ENCODE results near the gene SERPINH1.

The SERPINH1 gene

GRCh38 chr11:75563501-75563977, 1.5 kb downstream of the SERPINH1 start:
- TF ChIP-seq REST (IDR thresholded peaks at IDR 0.05; ENCODE audit: insufficient replicate concordance, low read depth): no peak
- TF ChIP-seq SPI1 (IDR thresholded peaks at IDR 0.05; ENCODE audit: borderline replicate concordance, low read depth): no peak
- no peak for TF ChIP-seq POLR2AphosphoS5 (IDR thresholded peaks at IDR 0.05; ENCODE audit: low read depth)
- TF ChIP-seq GABPA (IDR thresholded peaks at IDR 0.05; ENCODE audit: low read depth): no peak
- no peak for TF ChIP-seq CTCF (IDR thresholded peaks at IDR 0.05; ENCODE audit: insufficient read depth, low read length)
- peaks cover 29% of the 10 kb centered on the region for H3K27me3 ChIP-seq (ENCODE audit: insufficient read depth, poor library complexity, severe bottlenecking)
- DNase-seq (ENCODE audit: low read depth in 1 of 2, low spot score in 1 of 2): no peak
- no peak overlapping the region for H3K4me3 ChIP-seq (replicated peaks; ENCODE audit: insufficient read depth, low read length)
- no peak overlapping the region for H3K27ac ChIP-seq (replicated peaks)

GRCh38 chr11:75563978-75564552, 2.0 kb downstream of the SERPINH1 start:
- H3K27ac ChIP-seq (replicated peaks): no peak overlapping the region
- peaks cover 29% of the 10 kb centered on the region for H3K27me3 ChIP-seq (ENCODE audit: insufficient read depth, poor library complexity, severe bottlenecking)
- DNase-seq (ENCODE audit: low read depth in 1 of 2, low spot score in 1 of 2): no peak
- no peak overlapping the region for H3K4me3 ChIP-seq (replicated peaks; ENCODE audit: insufficient read depth, low read length)
- TF ChIP-seq POLR2AphosphoS5 (IDR thresholded peaks at IDR 0.05; ENCODE audit: low read depth) (no peak), SPI1 (IDR thresholded peaks at IDR 0.05; ENCODE audit: borderline replicate concordance, low read depth) (no peak), GABPA (IDR thresholded peaks at IDR 0.05; ENCODE audit: low read depth) (no peak), REST (IDR thresholded peaks at IDR 0.05; ENCODE audit: insufficient replicate concordance, low read depth) (no peak), CTCF (IDR thresholded peaks at IDR 0.05; ENCODE audit: insufficient read depth, low read length) (no peak)

- peaks cover 29% of the 10 kb centered on the region for H3K27me3 ChIP-seq (ENCODE audit: insufficient read depth, poor library complexity, severe bottlenecking)
- H3K27ac ChIP-seq (replicated peaks): no peak overlapping the region
- no peak overlapping the region for H3K4me3 ChIP-seq (replicated peaks; ENCODE audit: insufficient read depth, low read length)
- TF ChIP-seq CTCF (IDR thresholded peaks at IDR 0.05; ENCODE audit: insufficient read depth, low read length) (no peak), REST (IDR thresholded peaks at IDR 0.05; ENCODE audit: insufficient replicate concordance, low read depth) (no peak), POLR2AphosphoS5 (IDR thresholded peaks at IDR 0.05; ENCODE audit: low read depth) (no peak), SPI1 (IDR thresholded peaks at IDR 0.05; ENCODE audit: borderline replicate concordance, low read depth) (no peak), GABPA (IDR thresholded peaks at IDR 0.05; ENCODE audit: low read depth) (no peak)
- DNase-seq (ENCODE audit: low read depth in 1 of 2, low spot score in 1 of 2): no peak
Measured at GRCh38 chr11:75565221-75565814, 3.3 kb downstream of the SERPINH1 start.

Data from HL-60 (cell line).